ENCODE data around the gene ETV5.

ETV5 gene

GRCh38 chr3:186025161-186025560 lies 83.7 kb downstream of the ETV5 start:
- no peaks in the 10 kb centered on the region for H3K4me1 ChIP-seq (ENCODE audit: control insufficient read depth, insufficient read depth, low read length)
- no peak overlapping the region for H3K27ac ChIP-seq (ENCODE audit: extremely low read depth, low read depth, low read length)
- no peaks in the 10 kb centered on the region for H3K36me3 ChIP-seq (ENCODE audit: control insufficient read depth in 2 of 2, insufficient read depth in 1 of 2, low read length in 2 of 2)
- ChIA-PET CTCF (interaction anchor here (0.5 to 1.0 kb wide), 3 partner anchors 82 to 1317 kb away, joined by 3 to 4 read pairs (median 3); no protein-coding TSS in a partner anchor), POLR2A (no interaction called here)
- no peak overlapping the region for H3K4me3 ChIP-seq (ENCODE audit: low read depth, low read length)
- TF ChIP-seq ZNF394 (tag by site-specific recombination; IDR thresholded peaks at IDR 0.05; ENCODE audit: borderline replicate concordance) (no peak), ZNF202 (tag by site-specific recombination; IDR thresholded peaks at IDR 0.05; ENCODE audit: borderline replicate concordance) (no peak), ZNF654 (tag by site-specific recombination; IDR thresholded peaks at IDR 0.05; ENCODE audit: low read depth) (no peak)
- TF ChIP-seq, protein P1, sequence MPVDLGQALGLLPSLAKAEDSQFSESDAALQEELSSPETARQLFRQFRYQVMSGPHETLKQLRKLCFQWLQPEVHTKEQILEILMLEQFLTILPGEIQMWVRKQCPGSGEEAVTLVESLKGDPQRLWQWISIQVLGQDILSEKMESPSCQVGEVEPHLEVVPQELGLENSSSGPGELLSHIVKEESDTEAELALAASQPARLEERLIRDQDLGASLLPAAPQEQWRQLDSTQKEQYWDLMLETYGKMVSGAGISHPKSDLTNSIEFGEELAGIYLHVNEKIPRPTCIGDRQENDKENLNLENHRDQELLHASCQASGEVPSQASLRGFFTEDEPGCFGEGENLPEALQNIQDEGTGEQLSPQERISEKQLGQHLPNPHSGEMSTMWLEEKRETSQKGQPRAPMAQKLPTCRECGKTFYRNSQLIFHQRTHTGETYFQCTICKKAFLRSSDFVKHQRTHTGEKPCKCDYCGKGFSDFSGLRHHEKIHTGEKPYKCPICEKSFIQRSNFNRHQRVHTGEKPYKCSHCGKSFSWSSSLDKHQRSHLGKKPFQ (tag by site-specific recombination; IDR thresholded peaks at IDR 0.05), result no peak
- no peaks in the 10 kb centered on the region for H3K9me3 ChIP-seq (ENCODE audit: control insufficient read depth, insufficient read depth, low read depth, low read length)

GRCh38 chr3:186024210-186024609 lies 84.7 kb downstream of the ETV5 start:
- H3K36me3 ChIP-seq (ENCODE audit: control insufficient read depth in 2 of 2, insufficient read depth in 1 of 2, low read length in 2 of 2), result no peaks in the 10 kb centered on the region
- H3K4me1 ChIP-seq (ENCODE audit: control insufficient read depth, insufficient read depth, low read length), result no peaks in the 10 kb centered on the region
- no peaks in the 10 kb centered on the region for H3K9me3 ChIP-seq (ENCODE audit: control insufficient read depth, insufficient read depth, low read depth, low read length)
- no peak overlapping the region for H3K4me3 ChIP-seq (ENCODE audit: low read depth, low read length)
- ChIA-PET POLR2A (no interaction called here), CTCF (interaction anchor here (1.0 kb wide), 1 partner anchor 81 kb away, joined by 4 read pairs; no protein-coding TSS in a partner anchor)
- TF ChIP-seq GLIS1 (tag by site-specific recombination; IDR thresholded peaks at IDR 0.05), result no peak
- TF ChIP-seq ZNF768 (tag by site-specific recombination; IDR thresholded peaks at IDR 0.05), result no peak
- no peak for TF ChIP-seq HOXC10 (CRISPR knock-in tag; IDR thresholded peaks at IDR 0.05)
- no peak for TF ChIP-seq KLF1 (tag by site-specific recombination; IDR thresholded peaks at IDR 0.05)
- TF ChIP-seq OVOL3 (tag by site-specific recombination; IDR thresholded peaks at IDR 0.05), result no peak
- TF ChIP-seq ZNF354C (tag by site-specific recombination; IDR thresholded peaks at IDR 0.05; ENCODE audit: borderline replicate concordance, low read depth), result no peak
- TF ChIP-seq ZNF830 (tag by site-specific recombination; IDR thresholded peaks at IDR 0.05; ENCODE audit: low read depth), result no peak
- no peak overlapping the region for H3K27ac ChIP-seq (ENCODE audit: extremely low read depth, low read depth, low read length)

- Histone ChIP-seq H3K36me3 (ENCODE audit: control insufficient read depth in 2 of 2, insufficient read depth in 1 of 2, low read length in 2 of 2) (no peaks in the 10 kb centered on the region), H3K4me3 (ENCODE audit: low read depth, low read length) (no peak overlapping the region), H3K4me1 (ENCODE audit: control insufficient read depth, insufficient read depth, low read length) (no peaks in the 10 kb centered on the region), H3K27ac (ENCODE audit: extremely low read depth, low read depth, low read length) (no peak overlapping the region), H3K9me3 (ENCODE audit: control insufficient read depth, insufficient read depth, low read depth, low read length) (no peaks in the 10 kb centered on the region)
- POLR2A ChIA-PET, result no interaction called here
- CTCF ChIA-PET, result interaction anchor here (0.7 kb wide), 1 partner anchor 488 kb away, joined by 3 read pairs; no protein-coding TSS in a partner anchor
- no peak for TF ChIP-seq ZNF239 (tag by site-specific recombination; IDR thresholded peaks at IDR 0.05)
- TF ChIP-seq, protein P2, sequence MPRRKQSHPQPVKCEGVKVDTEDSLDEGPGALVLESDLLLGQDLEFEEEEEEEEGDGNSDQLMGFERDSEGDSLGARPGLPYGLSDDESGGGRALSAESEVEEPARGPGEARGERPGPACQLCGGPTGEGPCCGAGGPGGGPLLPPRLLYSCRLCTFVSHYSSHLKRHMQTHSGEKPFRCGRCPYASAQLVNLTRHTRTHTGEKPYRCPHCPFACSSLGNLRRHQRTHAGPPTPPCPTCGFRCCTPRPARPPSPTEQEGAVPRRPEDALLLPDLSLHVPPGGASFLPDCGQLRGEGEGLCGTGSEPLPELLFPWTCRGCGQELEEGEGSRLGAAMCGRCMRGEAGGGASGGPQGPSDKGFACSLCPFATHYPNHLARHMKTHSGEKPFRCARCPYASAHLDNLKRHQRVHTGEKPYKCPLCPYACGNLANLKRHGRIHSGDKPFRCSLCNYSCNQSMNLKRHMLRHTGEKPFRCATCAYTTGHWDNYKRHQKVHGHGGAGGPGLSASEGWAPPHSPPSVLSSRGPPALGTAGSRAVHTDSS (tag by site-specific recombination; IDR thresholded peaks at IDR 0.05), result no peak
- no peak for TF ChIP-seq ZNF580 (tag by site-specific recombination; IDR thresholded peaks at IDR 0.05)
- TF ChIP-seq ZBTB48 (tag by site-specific recombination; IDR thresholded peaks at IDR 0.05), result no peak
- no peak for TF ChIP-seq ZNF488 (tag by site-specific recombination; IDR thresholded peaks at IDR 0.05)
- TF ChIP-seq PRDM1 (tag by site-specific recombination; IDR thresholded peaks at IDR 0.05), result no peak
Observed at GRCh38 chr3:186022931-186023330, 86.0 kb downstream of the ETV5 start.
